T-helper 22 cell (primary cell): ENCODE data around the gene MANSC4.

Experiments
- DNase-seq: peaks from one replicate; pipeline ENCODE4 v3.0.0-alpha.2; 2020; ENCODE audit warnings: low read depth

The MANSC4 gene

GRCh38 chr12:27779920-27780611 lies at the start of gene MANSC4, which contains the start of gene KLHL42:
Gene MANSC4, minus strand, starts transcription at chr12:27780236. Its CDS starts 8,960 bp downstream, at chr12:27771276.
Gene KLHL42, plus strand, starts transcription at chr12:27780233. Its CDS starts 98 bp downstream, at chr12:27780331.
- DNase-seq, result peak; percentile 35

- DNase-seq, result no peak
Observed at GRCh38 chr12:27828196-27828595, 48.2 kb upstream of the MANSC4 start.

- no peak for DNase-seq
Observed at GRCh38 chr12:27826076-27826475, 46.0 kb upstream of the MANSC4 start.

- no peak for DNase-seq
Observed at GRCh38 chr12:27824126-27824842, 44.2 kb upstream of the MANSC4 start.

GRCh38 chr12:27823038-27823437 lies 43.0 kb upstream of the MANSC4 start:
- no peak for DNase-seq

- DNase-seq, result peak; percentile 64
Observed at GRCh38 chr12:27822076-27822712, 42.2 kb upstream of the MANSC4 start.

GRCh38 chr12:27821259-27821973 lies 41.4 kb upstream of the MANSC4 start:
- DNase-seq, result peak; percentile 2

- no peak for DNase-seq
Observed at GRCh38 chr12:27820564-27820963, 40.5 kb upstream of the MANSC4 start.

GRCh38 chr12:27818401-27818918 lies 38.4 kb upstream of the MANSC4 start:
- no peak for DNase-seq

- DNase-seq, result no peak
Observed at GRCh38 chr12:27817766-27818165, 37.7 kb upstream of the MANSC4 start.

GRCh38 chr12:27814851-27815591 lies 35.0 kb upstream of the MANSC4 start:
- DNase-seq, result no peak

- no peak for DNase-seq
Observed at GRCh38 chr12:27814411-27814810, 34.4 kb upstream of the MANSC4 start.

- no peak for DNase-seq
Observed at GRCh38 chr12:27812502-27812901, 32.5 kb upstream of the MANSC4 start.

- DNase-seq, result no peak
Observed at GRCh38 chr12:27810756-27811155, 30.7 kb upstream of the MANSC4 start.

- no peak for DNase-seq
Observed at GRCh38 chr12:27808841-27809240, 28.8 kb upstream of the MANSC4 start.

GRCh38 chr12:27807063-27807703 lies 27.1 kb upstream of the MANSC4 start:
- peak; percentile 12 for DNase-seq

- DNase-seq, result no peak
Observed at GRCh38 chr12:27806259-27806658, 26.2 kb upstream of the MANSC4 start.

GRCh38 chr12:27805238-27805637 lies 25.2 kb upstream of the MANSC4 start:
- no peak for DNase-seq

- no peak for DNase-seq
Observed at GRCh38 chr12:27802936-27803335, 22.9 kb upstream of the MANSC4 start.

GRCh38 chr12:27802511-27802910 lies 22.5 kb upstream of the MANSC4 start:
- DNase-seq, result no peak

GRCh38 chr12:27801630-27802029 lies 21.6 kb upstream of the MANSC4 start:
- no peak for DNase-seq
